Glutamatergic neuron (in vitro differentiated cells): ENCODE measurements around the gene NSMCE1. TPM values are rescaled to one million over a fixed set of nuclear protein-coding genes. Genes with fewer than 3 reads are reported as not detected.
"Not testable (repeated sequence)": the region's sequence is repeated elsewhere in the genome, so short reads cannot be mapped to it uniquely, and the experiment has no call there.

Source experiments
- DNase-seq: peaks from one replicate; pipeline ENCODE4 v3.0.0; 2022
- H3K27ac Mint-ChIP-seq: one replicate; pipeline ENCODE4 v1.8.0; 2020; ENCODE audit warnings: mild to moderate bottlenecking, mixed read lengths, inconsistent platforms; ENCODE audit not compliant: unreplicated experiment
- H3K27me3 Mint-ChIP-seq: one replicate; pipeline ENCODE4 v1.8.0; 2020; ENCODE audit warnings: mild to moderate bottlenecking, moderate library complexity, mixed read lengths, inconsistent platforms; ENCODE audit not compliant: unreplicated experiment
- H3K36me3 Mint-ChIP-seq: one replicate; pipeline ENCODE4 v1.8.0; 2020; ENCODE audit warnings: mild to moderate bottlenecking, mixed read lengths, inconsistent platforms; ENCODE audit not compliant: unreplicated experiment
- H3K4me1 Mint-ChIP-seq: one replicate; pipeline ENCODE4 v1.8.0; 2020; ENCODE audit warnings: mild to moderate bottlenecking, low read depth, mixed read lengths, inconsistent platforms; ENCODE audit not compliant: unreplicated experiment
- H3K4me3 Mint-ChIP-seq: one replicate; pipeline ENCODE4 v1.8.0; 2020; ENCODE audit warnings: mild to moderate bottlenecking, mixed read lengths, inconsistent platforms; ENCODE audit not compliant: unreplicated experiment
- H3K9me3 Mint-ChIP-seq: one replicate; pipeline ENCODE4 v1.8.0; 2020; ENCODE audit warnings: mild to moderate bottlenecking, moderate library complexity, mixed read lengths, inconsistent platforms; ENCODE audit not compliant: unreplicated experiment
- total RNA-seq: library from RNA; stranded (reverse); fragmentation: NEBNext Ultra II Directional; extraction: Animal tissue kit (Norgen Biotek cat#: 25700); gene quantifications from one replicate; pipeline ENCODE4 v1.2.1, GENCODE V29; 2021; ENCODE audit not compliant: unreplicated experiment
- TF ChIP-seq, protein P1 (sequence below): fragments of 200-600 bp; sonication (generic); IDR thresholded peaks from one replicate; pipeline ENCODE4 v1.5.0; 2021; ENCODE audit not compliant: partially characterized antibody, unreplicated experiment

The NSMCE1 gene
- total RNA-seq, 1 donor from 2014 or later, result 32.7 TPM

DNA sequence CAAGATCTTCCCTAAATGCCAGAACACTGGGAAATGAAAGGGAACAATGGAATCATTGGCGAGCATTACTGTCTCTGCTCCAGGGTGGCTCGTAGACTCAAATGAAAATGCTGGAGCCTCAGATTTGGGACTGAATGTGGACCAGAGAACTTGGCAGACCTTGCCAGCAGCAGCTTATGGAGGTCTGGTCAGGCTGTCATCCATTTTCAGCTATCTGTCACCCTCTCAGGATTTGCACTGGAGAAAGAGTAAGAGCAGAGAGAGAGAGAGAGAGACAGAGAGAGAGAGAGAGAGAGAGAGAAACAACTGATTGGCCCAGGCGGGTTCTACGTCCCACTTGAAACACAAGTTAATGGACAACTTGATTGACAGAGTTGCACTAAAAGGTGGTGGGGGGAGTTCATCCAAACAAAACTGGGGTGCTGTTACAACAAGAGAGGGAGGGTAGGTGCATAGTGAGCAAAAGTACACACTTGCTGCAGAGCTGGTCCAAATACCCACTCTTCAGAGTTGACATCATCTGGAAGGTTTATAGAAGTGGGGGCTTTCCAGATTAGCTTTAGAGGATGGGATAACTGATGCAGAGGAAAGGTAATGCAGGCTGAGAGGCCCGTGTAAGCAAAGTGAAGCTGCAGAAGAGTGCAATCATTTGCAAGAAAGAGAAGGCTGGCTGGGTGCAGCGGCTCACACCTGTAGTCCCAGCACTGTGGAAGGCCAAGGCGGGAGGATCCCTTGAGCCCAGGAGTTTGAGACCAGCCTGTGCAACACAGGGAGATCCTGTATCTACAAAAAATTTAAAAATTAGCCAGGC is 16.5 kb upstream of the NSMCE1 start:
- Mint-ChIP-seq H3K36me3 (peaks cover 4% of the 10 kb centered on the region), H3K4me3 (no peak overlapping the region), H3K4me1 (no peaks in the 10 kb centered on the region), H3K27ac (no peak overlapping the region), H3K27me3 (peaks cover 4% of the 10 kb centered on the region), H3K9me3 (peaks cover 4% of the 10 kb centered on the region)
- TF ChIP-seq, protein P1, sequence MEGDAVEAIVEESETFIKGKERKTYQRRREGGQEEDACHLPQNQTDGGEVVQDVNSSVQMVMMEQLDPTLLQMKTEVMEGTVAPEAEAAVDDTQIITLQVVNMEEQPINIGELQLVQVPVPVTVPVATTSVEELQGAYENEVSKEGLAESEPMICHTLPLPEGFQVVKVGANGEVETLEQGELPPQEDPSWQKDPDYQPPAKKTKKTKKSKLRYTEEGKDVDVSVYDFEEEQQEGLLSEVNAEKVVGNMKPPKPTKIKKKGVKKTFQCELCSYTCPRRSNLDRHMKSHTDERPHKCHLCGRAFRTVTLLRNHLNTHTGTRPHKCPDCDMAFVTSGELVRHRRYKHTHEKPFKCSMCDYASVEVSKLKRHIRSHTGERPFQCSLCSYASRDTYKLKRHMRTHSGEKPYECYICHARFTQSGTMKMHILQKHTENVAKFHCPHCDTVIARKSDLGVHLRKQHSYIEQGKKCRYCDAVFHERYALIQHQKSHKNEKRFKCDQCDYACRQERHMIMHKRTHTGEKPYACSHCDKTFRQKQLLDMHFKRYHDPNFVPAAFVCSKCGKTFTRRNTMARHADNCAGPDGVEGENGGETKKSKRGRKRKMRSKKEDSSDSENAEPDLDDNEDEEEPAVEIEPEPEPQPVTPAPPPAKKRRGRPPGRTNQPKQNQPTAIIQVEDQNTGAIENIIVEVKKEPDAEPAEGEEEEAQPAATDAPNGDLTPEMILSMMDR, result no peak
- no peak for DNase-seq

DNA sequence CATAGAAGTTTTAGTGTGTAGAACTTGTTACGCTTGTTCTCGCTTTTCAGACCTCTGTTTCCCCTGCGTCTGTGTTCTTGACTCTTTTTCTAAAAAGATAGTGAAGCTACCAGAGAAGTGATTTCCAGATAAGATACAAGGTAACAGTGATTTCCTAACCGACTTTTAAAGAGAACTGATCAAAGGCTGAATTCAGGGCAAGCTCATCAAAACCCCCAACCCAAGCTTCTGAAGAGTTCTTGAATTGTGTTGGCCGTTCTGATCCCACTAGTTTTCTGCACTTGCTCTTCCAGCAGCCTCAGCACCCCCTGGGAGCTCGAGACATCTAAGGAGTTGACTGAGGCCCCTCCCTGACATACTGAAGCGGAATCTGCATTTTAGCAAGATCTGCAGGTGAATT is 12.7 kb upstream of the NSMCE1 start:
- no peak overlapping the region for H3K27ac Mint-ChIP-seq
- no peaks in the 10 kb centered on the region for H3K36me3 Mint-ChIP-seq
- H3K27me3 Mint-ChIP-seq, result peaks cover 4% of the 10 kb centered on the region
- TF ChIP-seq, protein P1, result no peak
- no peaks in the 10 kb centered on the region for H3K9me3 Mint-ChIP-seq
- DNase-seq, result no peak
- H3K4me3 Mint-ChIP-seq, result no peak overlapping the region
- no peaks in the 10 kb centered on the region for H3K4me1 Mint-ChIP-seq

DNA sequence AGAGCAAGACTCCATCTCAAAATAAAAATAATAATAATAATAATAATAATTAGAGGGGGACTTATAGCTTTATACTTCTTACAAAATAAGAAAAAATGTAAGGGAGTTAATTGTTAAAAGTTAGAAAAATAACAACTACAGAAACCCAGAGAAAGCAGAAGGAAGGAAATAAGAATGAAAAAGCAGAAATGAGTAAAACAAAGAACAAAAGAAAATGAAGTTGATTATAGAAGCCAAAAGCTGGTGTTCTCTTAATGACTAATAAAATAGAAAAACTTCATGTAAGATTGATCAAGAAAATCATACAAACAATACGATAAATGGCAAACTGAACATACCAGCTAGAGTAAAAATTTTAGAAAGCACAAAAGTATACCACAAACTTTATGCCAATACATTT is 6.8 kb upstream of the NSMCE1 start:
- Mint-ChIP-seq H3K4me1 (no peaks in the 10 kb centered on the region), H3K27ac (no peak overlapping the region), H3K9me3 (peaks cover under 1% of the 10 kb centered on the region), H3K27me3 (no peaks in the 10 kb centered on the region), H3K36me3 (no peaks in the 10 kb centered on the region), H3K4me3 (no peak overlapping the region)
- DNase-seq, result no peak
- TF ChIP-seq, protein P1, result no peak

DNA sequence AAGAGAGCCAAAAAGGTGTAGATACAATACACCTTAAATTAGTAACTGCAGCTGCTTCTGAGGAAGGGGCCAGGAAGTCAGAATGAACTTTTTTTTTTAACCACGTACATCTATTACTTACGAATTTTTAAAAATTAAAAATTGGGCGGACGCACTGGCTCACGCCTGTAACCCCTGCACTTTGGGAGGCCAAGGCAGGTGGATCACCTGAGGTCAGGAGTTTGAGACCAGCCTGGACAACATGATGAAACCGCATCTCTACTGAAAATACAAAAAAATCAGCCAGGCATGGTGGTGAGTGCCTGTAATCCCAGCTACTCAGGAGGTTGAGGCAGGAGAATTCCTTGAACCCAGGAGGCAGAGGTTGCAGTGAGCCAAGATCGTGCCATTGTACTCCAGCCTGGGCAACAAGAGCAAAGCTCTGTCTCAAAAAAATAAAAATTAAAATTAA is 5.9 kb upstream of the NSMCE1 start:
- not testable (repeated sequence) for H3K4me1 Mint-ChIP-seq, H3K27me3 Mint-ChIP-seq, H3K4me3 Mint-ChIP-seq, H3K27ac Mint-ChIP-seq, H3K9me3 Mint-ChIP-seq, DNase-seq, H3K36me3 Mint-ChIP-seq

DNA sequence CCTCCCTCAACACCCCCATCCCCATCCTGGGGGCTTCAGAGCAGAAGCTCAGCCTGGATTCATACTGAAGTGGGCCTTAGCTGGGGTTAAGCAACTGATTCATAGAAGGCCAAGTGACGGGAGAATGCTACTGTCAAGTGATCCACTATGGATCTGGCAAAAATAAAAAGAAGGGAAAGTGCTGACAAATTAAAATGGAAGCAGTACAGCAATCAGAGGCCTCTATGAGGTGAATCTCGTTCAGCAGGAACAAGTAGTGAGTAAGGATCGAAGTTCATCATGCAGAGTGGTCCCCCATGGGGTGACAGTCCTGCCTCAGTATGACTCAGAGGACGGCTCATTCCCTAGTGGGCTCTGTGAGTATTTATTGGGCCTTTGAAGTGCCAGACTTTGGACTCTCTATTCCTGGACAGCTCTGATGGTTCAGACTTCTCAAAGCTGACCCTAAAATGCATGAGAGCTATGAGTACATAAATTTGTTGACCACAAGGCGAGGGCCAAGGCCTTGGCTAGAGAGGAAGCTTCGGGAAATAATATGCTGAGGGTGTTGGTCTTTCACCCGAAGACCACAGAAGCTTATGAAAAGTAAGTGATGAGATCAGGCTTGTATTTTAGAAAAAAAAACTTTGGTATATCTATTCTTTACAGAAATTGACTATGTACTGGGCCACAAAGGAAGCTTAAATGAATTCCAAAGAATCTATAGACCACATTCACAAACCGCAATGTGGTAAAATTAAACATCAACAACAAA is 5.3 kb upstream of the NSMCE1 start:
- H3K4me3 Mint-ChIP-seq, result no peak overlapping the region
- DNase-seq, result no peak
- peaks cover 2% of the 10 kb centered on the region for H3K9me3 Mint-ChIP-seq
- no peaks in the 10 kb centered on the region for H3K36me3 Mint-ChIP-seq
- TF ChIP-seq, protein P1, result no peak
- H3K4me1 Mint-ChIP-seq, result no peaks in the 10 kb centered on the region
- no peak overlapping the region for H3K27ac Mint-ChIP-seq
- H3K27me3 Mint-ChIP-seq, result no peaks in the 10 kb centered on the region
